Activated T-helper 9 cell treated with anti-CD3 and anti-CD28 coated beads, Interleukin-2, amount 50 U/mL, for 16 hours (primary cell): ENCODE results near the gene SLC16A1.
"Not testable (repeated sequence)": the region's sequence is repeated elsewhere in the genome, so short reads cannot be mapped to it uniquely, and the experiment has no call there.

Experiments
- DNase-seq: peaks from one replicate; pipeline ENCODE4 v3.0.0-alpha.2; 2020; ENCODE audit warnings: low read depth

Gene SLC16A1

GRCh38 chr1:112923959-112924349 lies 32.0 kb downstream of the SLC16A1 start:
- no peak for DNase-seq

DNA sequence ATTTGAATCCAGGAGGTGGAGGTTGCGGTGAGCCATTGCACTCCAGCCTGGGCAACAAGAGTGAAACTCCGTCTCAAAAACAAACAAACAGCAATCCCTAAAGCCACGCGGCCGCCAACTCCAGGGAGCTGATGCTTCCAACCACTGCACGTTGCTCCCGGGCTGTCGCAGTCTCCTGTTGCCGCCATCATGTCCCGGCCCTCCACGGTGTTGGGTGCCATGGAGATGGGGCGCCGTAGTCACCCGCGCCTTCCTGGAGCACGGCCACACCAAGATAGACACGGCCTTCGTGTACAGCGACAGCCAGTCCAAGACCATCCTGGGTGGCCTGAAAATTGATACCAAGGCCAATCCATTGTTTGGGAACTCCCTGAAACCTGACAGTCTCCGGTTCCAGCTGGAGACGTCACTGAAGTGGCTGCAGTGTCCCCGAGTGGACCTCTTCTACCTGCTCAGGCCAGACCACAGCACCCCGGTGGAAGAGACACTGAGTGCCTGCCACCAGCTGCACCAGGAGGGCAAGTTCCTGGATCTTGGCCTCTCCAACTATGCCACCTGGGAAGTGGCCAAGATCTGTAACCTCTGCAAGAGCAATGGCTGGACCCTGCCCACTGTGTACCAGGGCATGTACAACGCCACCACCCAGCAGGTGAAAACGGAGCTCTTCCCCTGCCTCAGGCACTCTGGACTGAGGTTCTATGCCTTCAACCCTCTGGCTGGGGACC lies 32.6 kb downstream of the SLC16A1 start:
- DNase-seq: no peak

DNA sequence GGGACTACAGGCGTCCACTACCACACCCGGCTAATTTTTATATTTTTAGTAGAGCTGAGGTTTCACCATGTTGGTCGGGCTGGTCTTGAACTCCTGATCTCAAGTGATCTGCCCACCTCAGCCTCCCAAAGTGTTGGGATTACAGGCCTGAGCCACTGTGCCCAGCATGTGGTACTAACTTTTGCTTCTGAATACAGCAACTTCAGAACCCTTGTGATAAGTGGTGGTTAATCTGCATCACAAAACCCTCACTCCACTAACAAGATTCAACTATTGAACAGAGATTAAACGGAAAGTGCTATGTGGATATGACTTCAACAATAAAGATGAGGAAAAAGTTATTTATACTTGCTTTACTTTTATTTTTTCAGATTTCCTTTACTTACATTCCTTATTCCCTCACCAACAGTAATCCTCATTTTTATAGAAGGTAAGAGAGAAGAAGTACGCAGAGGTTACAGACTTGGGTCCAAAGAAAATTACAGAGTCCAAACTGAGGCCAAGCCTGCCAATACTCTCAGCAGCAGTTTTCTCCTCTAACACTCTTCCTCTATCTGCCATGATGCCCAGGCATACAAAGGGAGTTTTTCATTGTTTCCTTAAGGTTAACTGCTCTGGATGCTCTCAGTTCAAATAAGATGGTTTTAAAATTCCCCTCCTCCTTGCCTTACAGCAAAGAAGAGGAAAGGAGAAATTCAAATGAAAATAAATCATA lies 44.3 kb downstream of the SLC16A1 start:
- DNase-seq: no peak

DNA sequence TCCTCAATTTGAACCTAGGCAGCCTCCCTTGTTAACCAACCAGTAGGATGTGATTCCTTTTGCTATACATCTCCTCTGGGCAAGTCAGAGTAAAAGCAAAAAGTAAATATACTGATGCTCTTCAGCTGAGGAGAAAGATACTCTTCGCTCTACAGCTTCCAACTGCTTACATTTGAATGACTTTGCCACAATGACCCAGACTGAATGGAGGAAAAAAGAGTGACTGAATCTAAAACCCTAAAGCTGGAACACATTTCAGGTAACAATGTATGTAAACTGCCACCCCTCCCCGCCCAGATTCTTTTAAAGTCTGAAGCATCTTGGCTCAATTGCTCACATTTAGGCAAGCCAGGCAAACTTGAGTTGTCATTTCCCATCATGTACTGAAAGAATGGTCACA lies 46.1 kb downstream of the SLC16A1 start:
- no peak for DNase-seq

- DNase-seq: no peak
These were observed 49.8 kb downstream of the SLC16A1 start for GRCh38 chr1:112906150-112906698.

DNA sequence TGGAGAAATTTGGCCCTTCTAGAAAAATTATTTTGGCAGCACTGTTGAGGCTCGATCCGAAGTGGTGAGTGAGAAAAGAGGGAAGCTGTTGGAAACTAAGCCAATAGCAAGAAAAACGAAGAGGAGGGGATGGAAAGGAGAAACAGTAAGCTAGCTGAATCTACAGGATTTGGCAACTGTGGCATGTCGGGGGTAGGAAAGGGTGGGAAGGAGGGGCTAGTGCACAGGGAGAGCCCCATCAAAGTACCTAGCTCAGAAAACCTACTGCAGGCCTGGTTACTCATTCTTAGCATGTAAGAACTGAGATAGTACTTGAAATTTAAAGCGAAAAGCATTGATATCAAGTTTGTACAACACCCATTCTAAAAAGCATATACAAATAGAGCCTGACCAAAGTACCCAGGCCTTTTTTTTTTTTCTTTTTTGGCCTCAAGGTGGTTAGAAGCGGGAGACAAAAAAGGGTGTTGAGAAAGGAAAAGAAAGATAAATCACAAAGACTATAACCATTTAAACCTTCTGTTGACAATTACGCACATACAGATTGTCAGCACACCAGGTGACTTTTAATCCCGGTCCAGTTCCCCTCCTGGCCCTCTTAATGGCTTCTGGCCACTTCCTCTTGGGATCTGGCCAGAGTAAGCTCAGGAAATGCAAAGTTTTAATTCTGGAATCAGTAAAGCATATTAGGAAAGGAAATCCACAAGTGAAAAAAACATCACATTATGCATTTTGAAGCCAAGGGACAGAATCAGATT lies 50.4 kb downstream of the SLC16A1 start:
- DNase-seq: no peak

DNA sequence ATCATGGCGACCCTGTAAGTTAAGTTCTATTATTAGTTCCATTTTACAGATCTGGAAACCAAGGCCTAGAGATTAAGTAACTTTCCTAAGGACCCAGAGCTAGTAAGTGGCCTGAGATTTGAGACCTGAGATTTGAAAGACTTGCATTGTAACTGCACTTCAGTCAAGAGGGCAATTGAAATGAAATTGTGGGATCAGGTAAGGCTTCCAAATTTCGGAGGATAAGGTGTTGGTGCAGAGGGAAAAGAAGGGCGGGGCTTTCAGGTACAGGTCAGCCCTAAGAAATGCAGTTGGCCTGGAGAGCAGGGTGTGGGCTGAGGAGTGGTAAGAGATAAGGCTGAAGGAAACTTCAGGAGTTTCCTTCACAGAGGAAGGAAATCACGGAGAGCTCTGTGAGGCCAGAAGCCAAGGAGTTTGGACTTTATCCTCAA lies 51.1 kb downstream of the SLC16A1 start:
- DNase-seq: no peak

- peak; percentile 46 for DNase-seq
These were observed 51.7 kb downstream of the SLC16A1 start for GRCh38 chr1:112904071-112904830.

- DNase-seq: no peak
These were observed 53.8 kb downstream of the SLC16A1 start for GRCh38 chr1:112902221-112902620.

DNA sequence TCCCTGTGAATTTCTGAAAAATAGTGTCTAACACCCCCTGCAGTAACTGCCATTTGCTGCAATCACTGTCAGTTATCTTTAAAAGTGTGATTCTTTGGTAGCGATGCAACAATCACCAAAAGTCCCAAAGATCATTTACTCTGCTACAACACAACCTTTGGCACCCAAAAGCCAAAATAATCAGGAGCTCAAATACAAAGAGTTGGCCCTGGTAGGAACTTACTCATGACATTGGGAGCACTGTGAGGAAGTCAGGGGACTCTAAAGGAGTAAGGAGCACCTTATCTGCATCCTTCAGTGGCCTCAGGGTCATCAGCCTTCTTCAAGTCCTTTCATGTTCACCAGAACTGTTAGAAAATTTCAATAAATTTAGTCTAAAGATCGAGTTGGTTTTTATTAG lies 54.6 kb downstream of the SLC16A1 start:
- DNase-seq: no peak

GRCh38 chr1:112896783-112897182 lies 59.2 kb downstream of the SLC16A1 start:
- DNase-seq: no peak

- no peak for DNase-seq
These were observed 61.4 kb downstream of the SLC16A1 start for GRCh38 chr1:112894561-112895011.

DNA sequence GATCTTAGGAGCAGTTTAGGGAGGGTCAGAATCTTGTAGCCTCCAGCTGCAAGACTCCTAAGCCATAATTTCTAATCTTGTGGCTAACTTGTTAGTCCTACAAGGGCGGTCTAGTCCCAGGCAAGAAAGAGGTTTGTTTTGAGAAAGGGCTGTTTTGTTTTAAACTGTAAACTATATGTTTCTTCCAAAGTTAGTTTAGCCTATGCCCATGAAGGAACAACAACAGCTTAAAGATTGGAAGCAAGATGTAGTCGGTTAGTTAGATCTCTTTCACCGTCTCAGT lies 62.0 kb downstream of the SLC16A1 start:
- DNase-seq: no peak

GRCh38 chr1:112893288-112894009 lies 62.5 kb downstream of the SLC16A1 start:
- DNase-seq: no peak

DNA sequence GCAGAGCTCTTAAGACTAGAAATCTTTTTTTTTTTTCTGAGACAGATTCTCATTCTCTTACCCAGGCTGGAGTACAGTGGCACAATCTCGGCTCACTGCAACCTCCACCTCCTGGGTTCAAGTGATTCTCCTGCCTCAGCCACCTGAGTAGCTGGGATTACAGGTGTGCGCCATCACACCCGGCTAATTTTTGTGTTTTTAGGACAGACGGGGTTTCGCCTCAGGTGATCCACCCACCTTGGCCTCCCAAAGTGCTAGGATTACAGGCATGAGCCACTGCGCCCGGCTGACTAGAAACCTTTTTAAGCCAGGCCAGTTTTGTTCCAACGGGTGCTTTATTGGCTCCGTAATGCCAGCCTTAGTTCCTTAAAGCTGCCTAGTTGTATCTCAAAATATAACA lies 66.1 kb downstream of the SLC16A1 start:
- DNase-seq: not testable (repeated sequence)

GRCh38 chr1:112889052-112889768 lies 66.8 kb downstream of the SLC16A1 start:
- DNase-seq: no peak

GRCh38 chr1:112888630-112889029 lies 67.4 kb downstream of the SLC16A1 start:
- no peak for DNase-seq

- DNase-seq: no peak
These were observed 68.3 kb downstream of the SLC16A1 start for GRCh38 chr1:112887599-112888283.

- DNase-seq: not testable (repeated sequence)
These were observed 71.0 kb downstream of the SLC16A1 start for GRCh38 chr1:112884996-112885395.

- no peak for DNase-seq
These were observed 73.7 kb downstream of the SLC16A1 start for GRCh38 chr1:112882271-112882744.
